OCI-LY7 (cell line): ENCODE results near the gene BRD9. TPM values are rescaled to one million over a fixed set of nuclear protein-coding genes. Genes with fewer than 3 reads are reported as not detected.
"Not testable (repeated sequence)": the region's sequence is repeated elsewhere in the genome, so short reads cannot be mapped to it uniquely, and the experiment has no call there.

Experiments
- BruUV-seq: library from RNA; stranded (reverse); fragments of 400-500 nt; replicated peaks from 2 replicates; lab custom pipeline; 2021; lab: Mats Ljungman, UMichigan
- CTCF ChIA-PET: fragments of 300-600 bp; sonication (Branson Sonifier 250); formaldehyde crosslinking; loops from one replicate; lab custom pipeline; 2022; ENCODE audit warnings: antibody characterized with exemption; ENCODE audit not compliant: unreplicated experiment; lab: Charles Lee
- POLR2A ChIA-PET: fragments of 300-600 bp; sonication (Branson Sonifier 250); formaldehyde crosslinking; loops from one replicate; lab custom pipeline; 2022; ENCODE audit warnings: antibody characterized with exemption; lab: Charles Lee
- DNase-seq: peaks from one replicate; pipeline ENCODE4 v3.0.0-alpha.2; 2015; ENCODE audit warnings: low spot score
- H2AFZ ChIP-seq: fragments of 200-600 bp; sonication (generic), shearing (Covaris generic); 2 replicates; pipeline ENCODE4 v1.6.1; 2014; ENCODE audit warnings: mild to moderate bottlenecking, antibody characterized with exemption, low read length, moderate library complexity
- H3K27ac ChIP-seq: fragments of 200-600 bp; sonication (generic); 2 replicates; pipeline ENCODE4 v1.5.1; 2014; ENCODE audit warnings: mixed run types, low read depth, mild to moderate bottlenecking, moderate library complexity, low read length, inconsistent platforms; ENCODE audit not compliant: poor library complexity, severe bottlenecking
- H3K36me3 ChIP-seq: fragments of 200-600 bp; sonication (generic); 2 replicates; pipeline ENCODE4 v1.6.1; 2014; ENCODE audit warnings: mild to moderate bottlenecking, antibody characterized with exemption, low read length, moderate library complexity, mixed read lengths; ENCODE audit not compliant: insufficient read depth
- H3K4me1 ChIP-seq: fragments of 200-600 bp; sonication (generic); 2 replicates; pipeline ENCODE4 v1.5.1; 2014; ENCODE audit warnings: mild to moderate bottlenecking, low read length; ENCODE audit not compliant: insufficient read depth, poor library complexity, severe bottlenecking
- H3K4me2 ChIP-seq: fragments of 200-600 bp; sonication (generic); 2 replicates; pipeline ENCODE4 v1.6.1; 2014; ENCODE audit warnings: mild to moderate bottlenecking, low read length
- H3K4me3 ChIP-seq: fragments of 200-600 bp; sonication (generic); 2 replicates; pipeline ENCODE4 v1.5.1; 2014; ENCODE audit warnings: mild to moderate bottlenecking, low read depth, low read length; ENCODE audit not compliant: poor library complexity, severe bottlenecking
- H3K79me2 ChIP-seq: fragments of 200-600 bp; sonication (generic); 2 replicates; pipeline ENCODE4 v1.6.1; 2016; ENCODE audit warnings: low read depth, mild to moderate bottlenecking, low read length, moderate library complexity, mixed read lengths; ENCODE audit not compliant: insufficient read depth
- H3K9me2 ChIP-seq: fragments of 200-600 bp; sonication (generic); 2 replicates; pipeline ENCODE4 v1.6.1; 2016; ENCODE audit warnings: mild to moderate bottlenecking, low read length, mixed read lengths; ENCODE audit not compliant: insufficient read depth
- H3K9me3 ChIP-seq: fragments of 200-600 bp; sonication (generic); 2 replicates; pipeline ENCODE4 v1.6.1; 2014; ENCODE audit warnings: mild to moderate bottlenecking, mixed run types, low read length, mixed read lengths
- H4K20me1 ChIP-seq: fragments of 200-600 bp; sonication (generic); 2 replicates; pipeline ENCODE4 v1.6.1; 2014; ENCODE audit warnings: mild to moderate bottlenecking, antibody characterized with exemption, low read length, moderate library complexity, mixed read lengths; ENCODE audit not compliant: insufficient read depth
- EZH2phosphoT487 ChIP-seq: fragments of 200-600 bp; sonication (generic); IDR thresholded peaks from 2 replicates; pipeline ENCODE4 v1.6.1; 2018; ENCODE audit warnings: low read depth, borderline replicate concordance, mild to moderate bottlenecking, mixed run types, antibody characterized with exemption, low read length, moderate library complexity, mixed read lengths
- intact Hi-C: fragments of 100-400 bp; cut with micrococcal nuclease; formaldehyde crosslinking; loops from one replicate; pipeline ENCODE4 v1.10.0; 2022; ENCODE audit not compliant: unreplicated experiment
- total RNA-seq, 2 experiments: library from RNA; depleted of rRNA in 1 of 2; stranded (reverse); fragments of >200 nt in 1 of 2; shearing (Covaris generic) in 1 of 2; gene quantifications; 2 replicates each; pipeline ENCODE4 v1.2.3, GENCODE V29; 2014 to 2022
- TF ChIP-seq, protein P1 (sequence below): fragments of 200-600 bp; sonication (generic); conservative IDR thresholded peaks from 2 replicates; pipeline ENCODE4 v1.5.1; 2014; ENCODE audit warnings: mild to moderate bottlenecking, antibody characterized with exemption, low read length, moderate library complexity, mixed read lengths

BRD9 gene
- total RNA-seq, 2 experiments from 2014 or later, result 46.7 to 78.7 TPM

DNA sequence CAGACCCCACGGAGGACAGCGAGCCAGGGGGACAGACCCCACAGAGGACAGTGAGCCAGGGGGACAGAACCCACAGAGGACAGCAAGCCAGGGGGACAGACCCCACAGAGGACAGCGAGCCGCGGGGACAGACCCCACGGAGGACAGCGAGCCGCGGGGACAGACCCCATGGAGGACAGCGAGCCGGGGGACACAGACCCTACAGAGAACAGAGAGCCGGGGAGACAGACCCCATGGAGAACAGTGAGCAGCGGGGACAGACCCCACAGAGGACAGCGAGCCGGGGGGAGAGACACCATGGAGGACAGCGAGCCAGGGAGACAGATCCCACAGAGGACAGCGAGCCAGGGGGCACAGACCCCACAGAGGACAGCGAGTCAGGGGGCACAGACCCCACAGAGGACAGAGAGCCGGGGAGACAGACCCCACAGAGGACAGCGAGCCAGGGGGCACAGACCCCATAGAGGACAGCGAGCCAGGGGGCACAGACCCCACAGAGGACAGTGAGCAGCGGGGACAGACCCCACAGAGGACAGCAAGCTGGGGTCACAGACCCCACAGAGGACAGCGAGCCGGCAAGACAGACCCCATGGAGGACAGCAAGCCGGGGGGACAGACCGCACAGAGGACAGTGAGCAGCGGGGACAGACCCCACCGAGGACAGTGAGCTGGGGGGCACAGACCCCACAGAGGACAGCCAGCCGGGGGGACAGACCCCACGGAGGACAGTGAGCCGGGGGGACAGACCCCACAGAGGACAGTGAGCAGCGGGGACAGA, 37.4 kb downstream of the BRD9 start:
- Histone ChIP-seq H4K20me1 (no peaks in the 10 kb centered on the region), H3K27ac (no peak overlapping the region), H2AFZ (no peak overlapping the region), H3K4me3 (no peak overlapping the region), H3K36me3 (0 out of 2 replicates have a peak, but pooled peaks cover 3% of the 10 kb centered on the region), H3K79me2 (no peaks in the 10 kb centered on the region), H3K4me2 (no peak overlapping the region), H3K4me1 (no peaks in the 10 kb centered on the region), H3K9me3 (no peaks in the 10 kb centered on the region), H3K9me2 (no peaks in the 10 kb centered on the region)
- no peak for TF ChIP-seq EZH2phosphoT487
- TF ChIP-seq, protein P1, sequence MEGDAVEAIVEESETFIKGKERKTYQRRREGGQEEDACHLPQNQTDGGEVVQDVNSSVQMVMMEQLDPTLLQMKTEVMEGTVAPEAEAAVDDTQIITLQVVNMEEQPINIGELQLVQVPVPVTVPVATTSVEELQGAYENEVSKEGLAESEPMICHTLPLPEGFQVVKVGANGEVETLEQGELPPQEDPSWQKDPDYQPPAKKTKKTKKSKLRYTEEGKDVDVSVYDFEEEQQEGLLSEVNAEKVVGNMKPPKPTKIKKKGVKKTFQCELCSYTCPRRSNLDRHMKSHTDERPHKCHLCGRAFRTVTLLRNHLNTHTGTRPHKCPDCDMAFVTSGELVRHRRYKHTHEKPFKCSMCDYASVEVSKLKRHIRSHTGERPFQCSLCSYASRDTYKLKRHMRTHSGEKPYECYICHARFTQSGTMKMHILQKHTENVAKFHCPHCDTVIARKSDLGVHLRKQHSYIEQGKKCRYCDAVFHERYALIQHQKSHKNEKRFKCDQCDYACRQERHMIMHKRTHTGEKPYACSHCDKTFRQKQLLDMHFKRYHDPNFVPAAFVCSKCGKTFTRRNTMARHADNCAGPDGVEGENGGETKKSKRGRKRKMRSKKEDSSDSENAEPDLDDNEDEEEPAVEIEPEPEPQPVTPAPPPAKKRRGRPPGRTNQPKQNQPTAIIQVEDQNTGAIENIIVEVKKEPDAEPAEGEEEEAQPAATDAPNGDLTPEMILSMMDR, result no peak
- ChIA-PET POLR2A (no interaction called here), CTCF (no interaction called here)
- no TSS peak for BruUV-seq
- intact Hi-C loops, result no loop called here
- DNase-seq, result no peak

DNA sequence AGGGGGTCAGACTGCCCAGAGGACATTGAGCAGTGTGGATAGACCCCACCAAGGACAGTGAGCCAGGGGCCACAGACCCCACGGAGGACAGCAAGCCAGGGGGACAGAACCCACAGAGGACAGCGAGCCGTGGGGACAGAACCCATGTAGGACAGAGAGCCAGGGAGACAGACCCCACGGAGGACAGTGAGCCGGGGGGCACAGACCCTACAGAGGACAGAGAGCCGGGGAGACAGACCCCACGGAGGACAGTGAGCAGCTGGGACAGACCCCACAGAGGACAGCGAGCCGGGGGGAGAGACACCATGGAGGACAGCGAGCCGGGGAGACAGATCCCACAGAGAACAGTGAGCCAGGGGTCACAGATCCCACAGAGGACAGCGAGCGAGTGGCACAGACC, 38.4 kb downstream of the BRD9 start:
- CTCF ChIA-PET, result no interaction called here
- BruUV-seq, result no TSS peak

DNA sequence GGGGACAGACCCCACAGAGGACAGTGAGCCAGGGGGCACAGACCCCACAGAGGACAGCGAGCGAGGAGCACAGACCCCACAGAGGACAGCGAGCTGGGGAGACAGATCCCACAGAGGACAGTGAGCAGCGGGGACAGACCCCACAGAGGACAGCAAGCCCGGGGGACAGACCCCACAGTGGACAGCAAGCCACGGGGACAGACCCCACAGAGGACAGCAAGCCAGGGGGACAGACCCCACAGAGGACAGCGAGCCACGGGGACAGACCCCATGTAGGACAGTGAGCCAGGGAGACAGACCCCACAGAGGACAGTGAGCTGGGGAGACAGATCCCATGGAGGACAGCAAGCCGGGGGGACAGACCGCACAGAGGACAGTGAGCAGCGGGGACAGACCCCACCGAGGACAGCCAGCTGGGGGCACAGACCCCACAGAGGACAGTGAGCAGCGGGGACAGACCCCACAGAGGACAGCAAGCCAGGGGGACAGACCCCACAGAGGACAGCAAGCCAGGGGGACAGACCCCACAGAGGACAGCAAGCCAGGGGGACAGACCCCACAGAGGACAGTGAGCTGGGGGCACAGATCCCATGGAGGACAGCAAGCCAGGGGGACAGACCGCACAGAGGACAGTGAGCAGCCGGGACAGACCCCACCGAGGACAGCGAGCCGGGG, 39.0 kb downstream of the BRD9 start:
- POLR2A ChIA-PET, result interaction anchor here (0.7 kb wide), 1 partner anchor 308 kb away, joined by 3 read pairs; no protein-coding TSS in a partner anchor

More for the DNA sequence above, 38.4 kb downstream of the BRD9 start:
- Histone ChIP-seq H3K4me1 (no peaks in the 10 kb centered on the region), H3K79me2 (no peaks in the 10 kb centered on the region), H3K9me3 (no peaks in the 10 kb centered on the region), H3K36me3 (0 out of 2 replicates have a peak, but pooled peaks cover under 1% of the 10 kb centered on the region), H3K27ac (no peak overlapping the region), H3K4me2 (no peak overlapping the region), H4K20me1 (no peaks in the 10 kb centered on the region), H2AFZ (no peak overlapping the region), H3K9me2 (no peaks in the 10 kb centered on the region), H3K4me3 (no peak overlapping the region)
- POLR2A ChIA-PET, result interaction anchor here (0.7 kb wide), 1 partner anchor 309 kb away, joined by 3 read pairs; no protein-coding TSS in a partner anchor
- no peak for DNase-seq
- TF ChIP-seq, protein P1, result no peak
- TF ChIP-seq EZH2phosphoT487, result no peak
- intact Hi-C loops, result no loop called here

More for the DNA sequence above, 39.0 kb downstream of the BRD9 start:
- H3K4me2 ChIP-seq, H4K20me1 ChIP-seq, H3K36me3 ChIP-seq, BruUV-seq, H2AFZ ChIP-seq, H3K4me3 ChIP-seq, intact Hi-C loops, H3K27ac ChIP-seq, H3K4me1 ChIP-seq, H3K9me2 ChIP-seq, DNase-seq, H3K79me2 ChIP-seq, H3K9me3 ChIP-seq, CTCF ChIA-PET: not testable (repeated sequence)
